CD1c-positive myeloid dendritic cell (primary cell): Measurements from ENCODE around the gene TLR5.

ENCODE experiments used
- DNase-seq: peaks from one replicate; pipeline ENCODE4 v3.0.0-alpha.2; 2016; ENCODE audit errors: extremely low spot score

TLR5 gene

DNA sequence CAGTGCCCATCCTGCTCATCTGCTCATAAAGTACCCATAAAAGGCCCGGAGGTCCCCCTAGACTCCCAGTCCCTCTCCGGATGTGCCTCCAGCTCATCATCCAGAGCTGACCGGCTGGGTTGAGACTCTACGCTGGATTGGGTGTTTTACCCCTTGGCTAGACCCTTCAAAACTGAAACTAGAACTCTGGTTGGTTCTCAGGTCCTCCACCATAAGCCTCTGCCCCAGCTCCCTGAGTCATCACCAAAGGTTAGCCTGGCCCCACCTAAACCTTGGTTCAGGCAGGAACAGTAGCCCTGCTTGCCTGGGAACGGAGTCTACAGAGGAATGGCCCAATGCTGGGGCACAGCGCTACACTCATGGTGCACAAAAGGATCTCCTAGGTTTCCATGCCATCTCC is 75.1 kb downstream of the TLR5 start:
- DNase-seq, result no peak

DNA sequence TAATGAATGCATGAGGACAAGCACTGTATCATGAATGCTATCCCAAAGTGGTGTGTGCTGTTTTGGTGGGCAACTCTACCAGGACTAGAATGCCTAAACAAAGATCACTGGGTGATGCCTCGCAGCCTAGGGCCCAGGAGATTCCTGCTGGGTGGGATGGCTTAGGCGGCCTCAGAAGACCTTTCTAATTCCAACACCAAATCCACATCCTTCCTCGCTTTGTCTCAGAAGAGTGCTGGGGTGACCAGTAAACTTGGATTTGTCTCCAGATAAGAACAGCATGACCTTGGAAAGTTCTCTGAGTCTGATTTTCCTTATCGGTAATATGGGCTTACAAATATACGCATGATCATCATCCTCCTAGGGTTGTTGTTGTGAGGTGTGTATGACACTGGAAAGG is 76.6 kb downstream of the TLR5 start:
- DNase-seq, result no peak

DNA sequence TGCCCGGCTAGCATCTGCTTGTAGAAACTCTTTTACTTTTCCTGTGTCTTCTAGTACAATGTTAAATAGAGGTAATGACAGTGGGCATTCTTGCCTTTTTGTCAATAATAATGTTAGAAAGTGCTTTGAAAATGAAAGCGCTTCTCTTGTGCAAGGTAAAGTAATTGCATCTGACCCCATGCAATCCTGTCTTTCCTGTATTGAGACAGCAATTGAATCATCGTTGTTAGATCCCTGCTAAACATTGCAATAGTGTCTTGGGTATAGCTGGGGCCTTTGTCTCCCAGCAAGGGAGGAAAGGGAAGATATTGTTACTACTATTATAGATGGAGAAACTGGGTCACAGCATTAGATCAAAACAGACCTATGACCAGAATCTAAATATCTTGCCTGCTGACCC is 80.9 kb downstream of the TLR5 start:
- no peak for DNase-seq

DNA sequence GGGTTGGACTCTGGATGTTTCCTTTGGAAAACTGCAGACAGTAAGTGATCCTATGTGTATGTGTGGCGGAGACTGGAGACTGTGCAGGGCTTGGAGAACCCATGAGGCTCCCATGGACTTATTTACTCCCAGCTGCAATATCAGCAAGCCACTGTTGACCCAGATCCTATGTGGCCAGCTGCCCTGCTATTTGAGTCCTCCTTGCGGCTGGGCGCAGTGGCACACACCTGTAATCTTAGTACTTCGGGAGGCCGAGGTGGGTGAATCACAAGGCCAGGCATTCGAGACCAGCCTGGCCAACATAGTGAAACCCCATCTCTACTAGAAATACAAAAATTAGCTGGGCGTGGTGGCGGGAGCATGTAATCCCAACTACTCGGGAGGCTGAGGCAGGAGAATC is 83.5 kb downstream of the TLR5 start:
- DNase-seq, result no peak
